Measurements from ENCODE around the gene ERCC3. TPM values are rescaled to one million over a fixed set of nuclear protein-coding genes. Genes with fewer than 3 reads are reported as not detected.

ERCC3 gene
- total RNA-seq, 1 experiment from 2014 or later: 60.8 TPM

DNA sequence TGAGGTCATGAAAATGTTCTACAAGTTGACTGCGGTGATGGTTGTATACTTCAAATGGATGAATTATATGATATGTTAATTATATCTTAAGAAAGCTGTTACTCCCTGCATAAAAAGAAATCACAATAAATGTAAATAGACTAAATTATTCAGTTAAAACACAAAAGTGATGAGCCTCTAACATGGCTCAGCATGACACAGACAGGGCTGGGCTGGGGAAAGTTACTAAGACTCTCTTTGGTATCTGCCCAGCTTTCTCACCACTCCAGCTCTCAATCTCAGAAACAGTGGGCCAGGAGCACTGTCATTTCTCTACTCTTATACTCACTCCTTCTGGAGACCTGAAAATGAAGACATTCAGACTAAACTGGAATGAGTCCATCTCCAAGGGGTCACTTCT is 77.4 kb downstream of the ERCC3 start:
- H4K8ac ChIP-seq (replicated peaks; ENCODE audit: insufficient read length, low read depth, low read length): no peak overlapping the region

More for the DNA sequence above, 77.4 kb downstream of the ERCC3 start:
- Histone ChIP-seq H3K79me2 (ENCODE audit: insufficient read depth, low read length) (no peaks in the 10 kb centered on the region), H4K91ac (ENCODE audit: insufficient read length, low read depth, low read length) (no peak overlapping the region), H3K9ac (ENCODE audit: extremely low read depth, insufficient read length, low read length) (no peak overlapping the region), H3K56ac (ENCODE audit: insufficient read length, low read depth, low read length) (no peak overlapping the region), H2AK5ac (ENCODE audit: insufficient read length, low read length) (no peak overlapping the region), H4K20me1 (ENCODE audit: control insufficient read depth, insufficient read depth, insufficient read length) (no peaks in the 10 kb centered on the region), H3T11ph (ENCODE audit: low read length) (no peak overlapping the region), H3K23me2 (ENCODE audit: insufficient read length, low read depth, low read length, poor library complexity, severe bottlenecking) (peaks cover 12% of the 10 kb centered on the region), H3K14ac (ENCODE audit: insufficient read depth, low read length) (no peak overlapping the region), H2BK12ac (ENCODE audit: insufficient read length, low read depth, low read length) (no peak overlapping the region), H3K79me1 (ENCODE audit: insufficient read depth, low read depth, low read length, poor library complexity, severe bottlenecking) (no peaks in the 10 kb centered on the region), H2BK120ac (ENCODE audit: low read depth, low read length, poor library complexity, severe bottlenecking) (no peak overlapping the region), H4K5ac (ENCODE audit: insufficient read length, low read depth, low read length) (no peak overlapping the region), H2BK15ac (ENCODE audit: low read depth, low read length) (no peak overlapping the region), H3K27ac (ENCODE audit: insufficient read length, low read depth, low read length) (no peak overlapping the region), H3K18ac (ENCODE audit: insufficient read length, low read depth, low read length) (no peak overlapping the region), H3K4ac (ENCODE audit: low read depth, low read length) (no peak overlapping the region), H2BK5ac (ENCODE audit: insufficient read length, low read length) (no peak overlapping the region), H2BK20ac (ENCODE audit: low read depth, low read length, poor library complexity, severe bottlenecking) (no peak overlapping the region), H3K9me3 (ENCODE audit: control insufficient read depth, low read depth, low read length) (no peaks in the 10 kb centered on the region), H3K27me3 (ENCODE audit: insufficient read depth, low read length) (no peaks in the 10 kb centered on the region; the same call in 1 of the 2 replicates), H3K23ac (ENCODE audit: insufficient read length, low read depth, low read length) (no peak overlapping the region), H3K4me1 (ENCODE audit: insufficient read depth, low read length) (no peaks in the 10 kb centered on the region), H3K4me2 (ENCODE audit: insufficient read depth, insufficient read length, low read length) (no peak overlapping the region), H2AFZ (ENCODE audit: low read length) (no peak overlapping the region)
- Mint-ChIP-seq H3K27me3 (ENCODE audit: low read depth) (peaks cover 69% of the 10 kb centered on the region), H3K36me3 (ENCODE audit: insufficient read depth in 1 of 3, low read depth in 3 of 3) (peaks cover 0 to 8% (median 0%) of the 10 kb centered on the region in 3 experiments; a peak in 4 of 7 replicates), H3K4me3 (no peak overlapping the region), H3K27ac (no peak overlapping the region), H3K9me3 (peaks cover 6 to 7% of the 10 kb centered on the region in 2 experiments; a peak in 3 of 5 replicates), H3K4me1 (peaks cover 13% of the 10 kb centered on the region in 2 experiments)
- WGBS (ENCODE audit: extremely low coverage, insufficient read length, low lambda C conversion rate): no CpG with 5 or more reads among the region's 1 CpG
- no peak for DNase-seq
- TF ChIP-seq CTCF (conservative IDR thresholded peaks at IDR 0.05): no peak
